PC-9 (cell line): ENCODE data around the gene TES. TPM values are rescaled to one million over a fixed set of nuclear protein-coding genes. Genes with fewer than 3 reads are reported as not detected.

Source experiments
- BruUV-seq: library from RNA; stranded (reverse); fragments of 400-500 nt; replicated peaks from 2 replicates; lab custom pipeline; 2021; lab: Mats Ljungman, UMichigan
- CTCF ChIA-PET: fragments of 300-600 bp; sonication (Branson Sonifier 250); formaldehyde crosslinking; loops from one replicate; lab custom pipeline; 2022; ENCODE audit warnings: antibody characterized with exemption; lab: Charles Lee
- POLR2A ChIA-PET: fragments of 300-600 bp; sonication (Branson Sonifier 250); formaldehyde crosslinking; loops from one replicate; lab custom pipeline; 2022; ENCODE audit warnings: antibody characterized with exemption; ENCODE audit not compliant: unreplicated experiment; lab: Charles Lee
- DNase-seq, 2 experiments: peaks; one replicate each; pipeline versions ENCODE4 v3.0.0 to v3.0.0-alpha.2; 2015 to 2022; ENCODE audit warnings: mixed read lengths in 1 of 2
- H2AFZ ChIP-seq: fragments of 200-600 bp; sonication (generic); 2 replicates; pipeline ENCODE4 v1.8.1; 2017; ENCODE audit warnings: antibody characterized with exemption
- H3F3A ChIP-seq: fragments of 200-600 bp; sonication (generic); 2 replicates; pipeline ENCODE4 v1.8.1; 2017; ENCODE audit warnings: antibody characterized with exemption, mild to moderate bottlenecking, low read depth; ENCODE audit not compliant: insufficient read depth
- H3K27ac ChIP-seq: fragments of 200-600 bp; sonication (generic); 2 replicates; pipeline ENCODE4 v1.6.1; 2016; ENCODE audit warnings: mixed run types
- H3K27me3 ChIP-seq: fragments of 200-600 bp; sonication (generic); 2 replicates; pipeline ENCODE4 v1.6.1; 2016; ENCODE audit warnings: low read depth, mixed run types; ENCODE audit not compliant: insufficient read depth
- H3K36me3 ChIP-seq: fragments of 200-600 bp; sonication (generic); 2 replicates; pipeline ENCODE4 v1.6.1; 2016; ENCODE audit warnings: low read depth, mixed run types
- H3K4me1 ChIP-seq: fragments of 200-600 bp; sonication (generic); replicated peaks from 2 replicates; pipeline ENCODE4 v1.6.1; 2016; ENCODE audit warnings: mixed run types; ENCODE audit not compliant: insufficient read depth
- H3K4me2 ChIP-seq: fragments of 200-600 bp; sonication (generic); 2 replicates; pipeline ENCODE4 v1.6.1; 2017; ENCODE audit warnings: mixed run types
- H3K4me3 ChIP-seq: fragments of 200-600 bp; sonication (generic); 2 replicates; pipeline ENCODE4 v1.6.1; 2016; ENCODE audit warnings: mixed run types
- H3K79me2 ChIP-seq: fragments of 200-600 bp; sonication (generic); 2 replicates; pipeline ENCODE4 v1.6.1; 2017; ENCODE audit warnings: low read depth, mixed run types
- H3K9me2 ChIP-seq: fragments of 200-600 bp; sonication (generic); 2 replicates; pipeline ENCODE4 v1.8.1; 2017; ENCODE audit warnings: mild to moderate bottlenecking; ENCODE audit not compliant: insufficient read depth
- H3K9me3 ChIP-seq: fragments of 200-600 bp; sonication (generic); 2 replicates; pipeline ENCODE4 v1.8.1; 2016; ENCODE audit warnings: low read depth; ENCODE audit not compliant: insufficient read depth
- H4K20me1 ChIP-seq: fragments of 200-600 bp; sonication (generic); 2 replicates; pipeline ENCODE4 v1.8.1; 2017; ENCODE audit not compliant: insufficient read depth
- CTCF ChIP-seq: fragments of 200-600 bp; sonication (generic); conservative IDR thresholded peaks from 2 replicates; pipeline ENCODE4 v1.6.1; 2017; ENCODE audit warnings: mixed run types, antibody characterized with exemption, mild to moderate bottlenecking, moderate library complexity
- EZH2 ChIP-seq: fragments of 200-600 bp; sonication (generic); IDR thresholded peaks from 2 replicates; pipeline ENCODE4 v1.8.0; 2017; ENCODE audit warnings: antibody characterized with exemption, low read depth
- intact Hi-C: fragments of 100-400 bp; cut with micrococcal nuclease; formaldehyde crosslinking; loops from one replicate; pipeline ENCODE4 v1.10.0; 2022; ENCODE audit not compliant: unreplicated experiment
- total RNA-seq: library from RNA; stranded (reverse); gene quantifications from 2 replicates; pipeline ENCODE4 v1.2.3, GENCODE V29; 2021

The TES gene
- total RNA-seq, 1 experiment from 2014 or later, result 210 TPM

- Histone ChIP-seq H3K9me3 (no peaks in the 10 kb centered on the region; the same call in 1 of the 2 replicates), H2AFZ (no peak overlapping the region), H3K27ac (no peak overlapping the region), H3K4me1 (peaks cover 23% of the 10 kb centered on the region), H3F3A (peaks cover 14% of the 10 kb centered on the region; the same call in 1 of the 2 replicates), H3K27me3 (no peaks in the 10 kb centered on the region), H3K79me2 (peaks cover 95% of the 10 kb centered on the region), H4K20me1 (peaks cover 62% of the 10 kb centered on the region), H3K36me3 (peaks cover 22% of the 10 kb centered on the region), H3K9me2 (no peaks in the 10 kb centered on the region), H3K4me2 (no peak overlapping the region), H3K4me3 (no peak overlapping the region)
- no peak for DNase-seq
- ChIA-PET POLR2A (interaction anchor here (1.0 kb wide), 1 partner anchor 210 kb away, joined by 4 read pairs; no protein-coding TSS in a partner anchor), CTCF (interaction anchor here (0.7 kb wide), 2 partner anchors 205 to 218 kb away, joined by 3 to 9 read pairs; no protein-coding TSS in a partner anchor)
- no TSS peak for BruUV-seq
- intact Hi-C loops, result no loop called here
- TF ChIP-seq CTCF (no peak), EZH2 (no peak)
These were observed 14.3 kb downstream of the TES start for GRCh38 chr7:116224492-116225098.

- Histone ChIP-seq H2AFZ (no peak overlapping the region), H3K79me2 (peaks cover 95% of the 10 kb centered on the region), H3K27ac (no peak overlapping the region), H3K4me3 (no peak overlapping the region), H3K4me1 (peaks cover 18% of the 10 kb centered on the region), H3K4me2 (no peak overlapping the region), H3K9me3 (no peaks in the 10 kb centered on the region; the same call in 1 of the 2 replicates), H4K20me1 (peaks cover 56% of the 10 kb centered on the region), H3K9me2 (no peaks in the 10 kb centered on the region), H3K27me3 (no peaks in the 10 kb centered on the region), H3F3A (peaks cover 14% of the 10 kb centered on the region; the same call in 1 of the 2 replicates), H3K36me3 (peaks cover 13% of the 10 kb centered on the region)
- intact Hi-C loops, result no loop called here
- ChIA-PET CTCF (no interaction called here), POLR2A (interaction anchor here (0.8 to 0.9 kb wide), 2 partner anchors 16 to 46 kb away, joined by 4 to 5 read pairs; partner anchors contain the start of gene TES)
- DNase-seq, result no peak
- no peak for TF ChIP-seq CTCF
- no TSS peak for BruUV-seq
These were observed 15.5 kb downstream of the TES start for GRCh38 chr7:116225860-116226259.

GRCh38 chr7:116226664-116227063, 16.3 kb downstream of the TES start:
- Histone ChIP-seq H3K79me2 (peaks cover 96% of the 10 kb centered on the region), H3F3A (peaks cover 14% of the 10 kb centered on the region; the same call in 1 of the 2 replicates), H4K20me1 (peaks cover 52% of the 10 kb centered on the region), H3K27ac (no peak overlapping the region), H3K9me3 (no peaks in the 10 kb centered on the region; the same call in 1 of the 2 replicates), H2AFZ (no peak overlapping the region), H3K27me3 (no peaks in the 10 kb centered on the region), H3K4me3 (no peak overlapping the region), H3K36me3 (peaks cover 8% of the 10 kb centered on the region), H3K9me2 (no peaks in the 10 kb centered on the region), H3K4me1 (peaks cover 26% of the 10 kb centered on the region), H3K4me2 (no peak overlapping the region)
- BruUV-seq, result no TSS peak
- ChIA-PET POLR2A (interaction anchor here (0.7 kb wide), 1 partner anchor 312 kb away, joined by 4 read pairs; no protein-coding TSS in a partner anchor), CTCF (interaction anchor here (0.6 kb wide), 1 partner anchor 8 kb away, joined by 4 read pairs; no protein-coding TSS in a partner anchor)
- TF ChIP-seq EZH2 (no peak), CTCF (no peak)
- intact Hi-C loops, result no loop called here
- DNase-seq, result no peak
